DND-41 (cell line): ENCODE data around the gene MRAS.

Experiments
- CTCF ChIP-seq: IDR thresholded peaks from 2 replicates; pipeline ENCODE4 v1.5.1; 2012; ENCODE audit warnings: borderline replicate concordance, low read length, moderate library complexity, mild to moderate bottlenecking; ENCODE audit not compliant: poor library complexity, severe bottlenecking; ENCODE audit errors: extremely low read depth
- EZH2 ChIP-seq: IDR thresholded peaks from 3 replicates; pipeline ENCODE4 v1.6.1; 2012; ENCODE audit warnings: borderline replicate concordance, low read depth, mild to moderate bottlenecking, moderate library complexity, low read length, inconsistent platforms; ENCODE audit not compliant: severe bottlenecking

GRCh38 chr3:138440596-138440995, 92.2 kb downstream of the MRAS start:
- TF ChIP-seq CTCF = no peak
- TF ChIP-seq EZH2 = no peak
